ENCODE data around the gene ECI1.

- TF ChIP-seq CTCF (IDR thresholded peaks at IDR 0.05) (peak; percentile 34 to 80 (median 64)), POLR2A (IDR thresholded peaks at IDR 0.05) (no peak)
These were observed 56.5 kb downstream of the ECI1 start for GRCh38 chr16:2194852-2195321.
